D721Med (cell line): ENCODE measurements around the gene GPR45.

ENCODE experiments used
- DNase-seq: peaks from one replicate; pipeline ENCODE4 v3.0.0; 2011; ENCODE audit warnings: low spot score; ENCODE audit not compliant: insufficient read length
- FAIRE-seq: peaks from 2 replicates; lab custom pipeline; 2011; peaks lifted over from hg19 to GRCh38; lab: Jason Lieb, UNC
- CTCF ChIP-seq: IDR thresholded peaks from 2 replicates; pipeline ENCODE4 v1.5.1; 2012; ENCODE audit warnings: mild to moderate bottlenecking, control low read depth; ENCODE audit not compliant: insufficient read depth; ENCODE audit errors: missing control alignments

GPR45 gene

GRCh38 chr2:105269426-105269825 is 27.9 kb downstream of the GPR45 start:
- DNase-seq (no peak), FAIRE-seq (no peak)
- no peak for TF ChIP-seq CTCF

- DNase-seq = no peak
- no peak for FAIRE-seq
- TF ChIP-seq CTCF = no peak
Observed at GRCh38 chr2:105271393-105272045, 30.0 kb downstream of the GPR45 start.

DNA sequence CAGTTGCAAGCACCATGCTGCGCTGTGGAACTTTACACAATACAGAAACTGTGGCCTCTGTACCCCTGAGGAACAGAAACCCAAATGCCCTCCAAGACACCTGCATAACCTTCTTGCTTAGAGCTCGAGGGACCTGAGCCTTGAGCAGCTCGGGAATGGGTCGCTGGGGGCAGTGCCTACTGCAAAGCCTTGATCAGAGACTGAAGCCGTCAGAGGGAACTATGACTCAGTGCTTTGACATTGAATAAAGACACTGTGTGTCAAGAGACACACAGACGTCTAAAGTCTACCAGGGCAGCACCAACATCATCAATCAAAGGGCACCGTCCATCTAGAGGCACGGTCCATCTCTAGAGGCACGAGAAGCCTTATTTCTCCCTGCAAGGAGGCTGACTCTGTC is 30.6 kb downstream of the GPR45 start:
- TF ChIP-seq CTCF = no peak
- DNase-seq = no peak
- FAIRE-seq = no peak

GRCh38 chr2:105274046-105274445 is 32.5 kb downstream of the GPR45 start:
- no peak for FAIRE-seq
- no peak for TF ChIP-seq CTCF
- no peak for DNase-seq

DNA sequence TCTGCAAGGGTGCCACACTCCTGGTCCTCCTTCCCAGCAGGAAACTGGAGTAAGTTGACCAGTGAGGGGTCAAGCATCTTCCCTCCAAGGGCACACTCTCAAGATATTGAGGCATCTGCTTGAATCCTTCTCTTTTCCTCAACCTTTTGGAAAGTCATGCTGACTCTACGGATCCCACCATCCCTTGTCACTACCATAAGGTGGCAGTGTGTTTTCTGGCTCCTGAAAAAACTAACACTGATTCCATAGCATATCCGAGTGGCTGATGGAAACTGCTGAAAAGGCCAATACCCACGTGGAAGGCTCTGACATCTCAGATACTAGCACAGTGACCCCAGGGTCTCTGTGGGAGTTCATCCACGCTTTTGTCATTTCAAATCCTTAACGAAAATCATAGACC is 37.1 kb downstream of the GPR45 start:
- FAIRE-seq (no peak), DNase-seq (no peak)
- no peak for TF ChIP-seq CTCF

GRCh38 chr2:105279126-105279525 is 37.6 kb downstream of the GPR45 start:
- FAIRE-seq (no peak), DNase-seq (no peak)
- no peak for TF ChIP-seq CTCF

DNA sequence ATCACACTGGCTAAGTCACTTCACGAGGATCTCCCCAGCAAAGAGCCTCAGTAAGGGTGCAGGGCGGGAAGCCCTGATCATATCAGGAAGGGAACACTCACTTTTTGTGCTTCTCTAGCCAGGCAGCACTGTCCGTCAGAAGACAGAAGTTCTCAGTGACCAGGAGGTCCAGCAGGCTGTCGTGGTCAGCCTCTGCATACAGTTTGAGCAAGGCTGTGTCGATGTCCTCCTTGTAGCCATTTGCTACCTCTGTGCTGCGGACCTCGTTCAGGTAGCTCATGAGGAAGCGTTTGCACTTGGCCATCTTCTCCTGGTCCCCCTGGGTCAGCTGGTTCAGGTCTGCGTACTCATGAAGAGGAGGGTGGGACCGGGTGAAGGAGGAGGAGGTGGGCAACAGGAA is 38.7 kb downstream of the GPR45 start:
- no peak for FAIRE-seq

More for the DNA sequence above, 38.7 kb downstream of the GPR45 start:
- DNase-seq = no peak
- no peak for TF ChIP-seq CTCF
